Sigmoid colon (tissue), 4 donors: ENCODE results near the gene EIF1.

Experiments
- CTCF ChIP-seq, 4 experiments: fragments of 450-650 bp in 3 of 4; fragments of 200-600 bp in 1 of 4; IDR thresholded peaks; one replicate each; pipeline ENCODE4 v1.5.1; 2016 to 2019; ENCODE audit warnings: antibody characterized with exemption in 4 of 4, mild to moderate bottlenecking in 3 of 4, moderate library complexity in 2 of 4
- POLR2AphosphoS5 ChIP-seq, 4 donors: sonication (generic); formaldehyde crosslinking; IDR thresholded peaks; one replicate each; pipeline ENCODE4 v1.6.1; 2017; ENCODE audit warnings: antibody characterized with exemption in 4 of 4

- TF ChIP-seq CTCF (IDR thresholded peaks at IDR 0.05) (no peak), POLR2AphosphoS5 (IDR thresholded peaks at IDR 0.05) (no peak)
Observed at GRCh38 chr17:41667280-41668041, 21.2 kb upstream of the EIF1 start.
